Measurements from ENCODE around the gene TSPEAR. TPM values are rescaled to one million over a fixed set of nuclear protein-coding genes. Genes with fewer than 3 reads are reported as not detected.

TSPEAR gene
- total and polyA plus RNA-seq, 9 of the 15 experiments (the other 6 are each of a cell fraction or from before 2014, with no cell fraction given): not detected

- H3K9me1 ChIP-seq (ENCODE audit: control insufficient read depth, insufficient read depth, low read length): no peaks in the 10 kb centered on the region
- H3K9me3 ChIP-seq (replicated peaks; ENCODE audit: control insufficient read depth, insufficient read depth, low read depth, low read length): peaks cover 21% of the 10 kb centered on the region; the same call in 1 of the 2 replicates
- no peaks in the 10 kb centered on the region for H3K79me2 ChIP-seq (ENCODE audit: control insufficient read depth, insufficient read depth, low read length)
- no TSS peak for BruUV-seq (replicated peaks)
- in situ Hi-C loops (cut with MboI) (no loop called here), intact Hi-C loops (cut with micrococcal nuclease) (no loop called here)
- no peak overlapping the region for H2AFZ ChIP-seq (ENCODE audit: low read depth, low read length)
- WGBS (ENCODE audit: insufficient coverage, low coverage, missing lambda C conversion rate): 0% methylated on average over 1 of the region's 1 CpG
- peaks cover 0 to 26% of the 10 kb centered on the region in 2 experiments; a peak in 1 of 5 replicates for H3K4me1 ChIP-seq (replicated peaks in 1 of 2; ENCODE audit: control insufficient read depth in 2 of 2, insufficient read depth in 2 of 2, low read length in 2 of 2)
- H3K4me3 ChIP-seq: no peak overlapping the region
- no peak overlapping the region for H3K27ac ChIP-seq (ENCODE audit: extremely low read depth, low read depth, low read length)
- no peak for DNase-seq (ENCODE audit: extremely low read depth in 1 of 4, low spot score in 3 of 4)
- no peak overlapping the region for H3K4me2 ChIP-seq (ENCODE audit: insufficient read depth, low read length)
- FAIRE-seq: peak; percentile 44
- TF ChIP-seq, protein P1, sequence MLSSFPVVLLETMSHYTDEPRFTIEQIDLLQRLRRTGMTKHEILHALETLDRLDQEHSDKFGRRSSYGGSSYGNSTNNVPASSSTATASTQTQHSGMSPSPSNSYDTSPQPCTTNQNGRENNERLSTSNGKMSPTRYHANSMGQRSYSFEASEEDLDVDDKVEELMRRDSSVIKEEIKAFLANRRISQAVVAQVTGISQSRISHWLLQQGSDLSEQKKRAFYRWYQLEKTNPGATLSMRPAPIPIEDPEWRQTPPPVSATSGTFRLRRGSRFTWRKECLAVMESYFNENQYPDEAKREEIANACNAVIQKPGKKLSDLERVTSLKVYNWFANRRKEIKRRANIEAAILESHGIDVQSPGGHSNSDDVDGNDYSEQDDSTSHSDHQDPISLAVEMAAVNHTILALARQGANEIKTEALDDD (IDR thresholded peaks at IDR 0.05): peak; percentile 87
- TF ChIP-seq TBP (optimal IDR thresholded peaks at IDR 0.05; ENCODE audit: low read depth, low read length): no peak
- CTCF ChIA-PET (ENCODE audit: low intra/inter-chr PET ratio): no interaction called here
- H3K27me3 ChIP-seq (ENCODE audit: control insufficient read depth in 2 of 2, insufficient read depth in 2 of 2, low read length in 2 of 2): peaks cover 18 to 46% of the 10 kb centered on the region in 2 experiments; a peak in 3 of 5 replicates
- H3K36me3 ChIP-seq (ENCODE audit: control insufficient read depth, insufficient read depth, low read length): no peaks in the 10 kb centered on the region
- peaks cover 9% of the 10 kb centered on the region; the same call in 1 of the 2 replicates for H4K20me1 ChIP-seq (replicated peaks; ENCODE audit: control insufficient read depth, insufficient read depth, low read length)
- no peak overlapping the region for H3K9ac ChIP-seq (ENCODE audit: insufficient read depth in 1 of 2, low read depth in 2 of 2, low read length in 2 of 2)
- POLR2A ChIA-PET: no interaction called here
- no peak for ATAC-seq
These were observed 187.6 kb downstream of the TSPEAR start for GRCh38 chr21:44523567-44524413.

GRCh38 chr21:44522753-44523204, 188.6 kb downstream of the TSPEAR start:
- FAIRE-seq (no peak), ATAC-seq (no peak), DNase-seq (ENCODE audit: extremely low read depth in 1 of 4, low spot score in 3 of 4) (no peak)
- BruUV-seq (replicated peaks): no TSS peak
- Histone ChIP-seq H3K27ac (ENCODE audit: extremely low read depth, low read depth, low read length) (no peak overlapping the region), H3K27me3 (ENCODE audit: control insufficient read depth in 2 of 2, insufficient read depth in 2 of 2, low read length in 2 of 2) (peaks cover 10 to 35% of the 10 kb centered on the region in 2 experiments; a peak in 3 of 5 replicates), H3K79me2 (ENCODE audit: control insufficient read depth, insufficient read depth, low read length) (no peaks in the 10 kb centered on the region), H3K36me3 (ENCODE audit: control insufficient read depth, insufficient read depth, low read length) (no peaks in the 10 kb centered on the region), H3K4me2 (ENCODE audit: insufficient read depth, low read length) (no peak overlapping the region), H3K9me1 (ENCODE audit: control insufficient read depth, insufficient read depth, low read length) (no peaks in the 10 kb centered on the region), H2AFZ (ENCODE audit: low read depth, low read length) (no peak overlapping the region), H3K4me3 (no peak overlapping the region), H3K4me1 (replicated peaks in 1 of 2; ENCODE audit: control insufficient read depth in 2 of 2, insufficient read depth in 2 of 2, low read length in 2 of 2) (peaks cover 0 to 26% of the 10 kb centered on the region in 2 experiments; a peak in 1 of 5 replicates), H3K9ac (ENCODE audit: insufficient read depth in 1 of 2, low read depth in 2 of 2, low read length in 2 of 2) (no peak overlapping the region), H4K20me1 (replicated peaks; ENCODE audit: control insufficient read depth, insufficient read depth, low read length) (peaks cover 3% of the 10 kb centered on the region; the same call in 1 of the 2 replicates), H3K9me3 (replicated peaks; ENCODE audit: control insufficient read depth, insufficient read depth, low read depth, low read length) (peaks cover 21% of the 10 kb centered on the region; the same call in 1 of the 2 replicates)
- in situ Hi-C loops (cut with MboI) (no loop called here), intact Hi-C loops (cut with micrococcal nuclease) (no loop called here)
- WGBS (ENCODE audit: insufficient coverage, low coverage, missing lambda C conversion rate): 0% methylated on average over 1 of the region's 1 CpG
- TF ChIP-seq ZNF586 (CRISPR knock-in tag; conservative IDR thresholded peaks at IDR 0.05) (no peak), STAT5B (CRISPR knock-in tag; IDR thresholded peaks at IDR 0.05) (no peak), PKNOX1 (IDR thresholded peaks at IDR 0.05) (no peak), KDM2B (CRISPR knock-in tag; IDR thresholded peaks at IDR 0.05) (no peak), ZSCAN29 (IDR thresholded peaks at IDR 0.05) (no peak)
- TF ChIP-seq, protein P1 (IDR thresholded peaks at IDR 0.05): peak; percentile 50; the same call in 1 of the 2 replicates
- POLR2A ChIA-PET: no interaction called here
- CTCF ChIA-PET (ENCODE audit: low intra/inter-chr PET ratio): no interaction called here
